ENCODE data around the gene DICER1.

DNA sequence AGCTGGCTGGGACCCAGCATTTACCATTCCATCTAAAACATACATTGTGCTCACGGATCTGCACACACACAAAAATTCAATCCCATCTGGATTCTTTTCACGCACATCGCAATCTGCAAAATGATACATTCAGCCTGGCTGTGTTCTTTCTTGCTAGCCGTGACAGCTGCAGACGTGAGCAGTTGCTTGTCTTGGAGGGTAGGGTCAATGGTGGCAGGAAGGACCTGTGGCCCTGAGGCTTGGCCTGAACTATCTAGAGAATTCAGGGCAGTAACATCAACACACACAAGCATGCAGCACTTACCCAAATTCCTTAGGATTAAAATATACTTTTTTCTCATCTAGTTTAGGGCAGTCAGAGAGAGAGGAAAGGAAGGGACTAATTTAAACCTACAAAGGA lies 72.0 kb downstream of the DICER1 start:
- TF ChIP-seq CTCF (IDR thresholded peaks at IDR 0.05) (no peak), POLR2A (IDR thresholded peaks at IDR 0.05) (no peak)
